ENCODE results near the gene SHPK.
A peak's percentile ranks its signal among the peaks of the same experiment; 100 is the strongest.

Gene SHPK

DNA sequence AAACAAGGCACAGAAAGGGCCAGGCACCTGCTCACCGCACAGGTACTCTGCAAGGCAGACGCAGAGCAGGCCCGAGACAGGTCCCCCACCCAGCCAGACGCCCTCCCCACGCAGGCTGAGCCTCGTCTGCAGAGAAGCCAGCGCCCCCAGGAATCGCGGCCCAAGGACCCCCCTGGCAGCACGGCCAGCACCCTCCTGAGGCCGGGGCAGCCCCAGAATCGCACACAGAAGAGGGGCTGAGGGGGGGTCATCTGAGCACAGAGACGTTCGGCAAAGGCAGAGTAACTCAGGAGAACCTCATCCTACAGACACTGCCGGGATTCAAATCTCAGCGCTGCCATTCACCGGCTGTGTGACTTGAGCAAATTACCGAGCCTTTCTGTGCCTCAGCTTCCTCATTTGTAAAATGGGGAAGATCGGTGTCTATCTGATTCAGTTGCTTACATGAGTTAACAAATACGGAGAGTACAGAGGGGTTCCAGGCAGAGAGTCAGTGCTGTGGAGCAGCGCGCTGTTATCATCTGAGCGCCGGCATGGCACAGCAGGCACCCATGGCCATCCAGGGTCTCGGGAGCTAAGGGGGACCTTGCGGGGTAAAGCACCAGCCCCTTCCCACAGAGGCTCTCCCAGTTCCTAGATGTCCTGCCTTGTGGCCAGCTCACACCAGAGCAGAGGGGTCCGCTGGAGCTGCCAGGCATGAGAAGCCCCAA lies 42.9 kb upstream of the SHPK start:
- no peaks in the 10 kb centered on the region for H3K36me3 ChIP-seq (ENCODE audit: insufficient read depth, insufficient read length, low read length)
- H3K9ac ChIP-seq (ENCODE audit: insufficient read length, low read depth): no peak overlapping the region
- H3K4me3 ChIP-seq (ENCODE audit: insufficient read length, low read depth): no peak overlapping the region
- TF ChIP-seq ZNF274 (IDR thresholded peaks at IDR 0.05; ENCODE audit: low read depth, low read length) (no peak), YY1 (IDR thresholded peaks at IDR 0.05; ENCODE audit: insufficient read depth, insufficient read length) (no peak), SUZ12 (IDR thresholded peaks at IDR 0.05; ENCODE audit: extremely low read depth, insufficient read depth, insufficient read length) (no peak)
- peaks cover 10% of the 10 kb centered on the region for H3K4me1 ChIP-seq (ENCODE audit: insufficient read depth, insufficient read length)
- no peaks in the 10 kb centered on the region for H3K27me3 ChIP-seq (ENCODE audit: insufficient read depth, insufficient read length)
- no peaks in the 10 kb centered on the region for H3K9me3 ChIP-seq (ENCODE audit: insufficient read depth, low read length)
- no peak for DNase-seq (ENCODE audit: low read depth, low spot score)

DNA sequence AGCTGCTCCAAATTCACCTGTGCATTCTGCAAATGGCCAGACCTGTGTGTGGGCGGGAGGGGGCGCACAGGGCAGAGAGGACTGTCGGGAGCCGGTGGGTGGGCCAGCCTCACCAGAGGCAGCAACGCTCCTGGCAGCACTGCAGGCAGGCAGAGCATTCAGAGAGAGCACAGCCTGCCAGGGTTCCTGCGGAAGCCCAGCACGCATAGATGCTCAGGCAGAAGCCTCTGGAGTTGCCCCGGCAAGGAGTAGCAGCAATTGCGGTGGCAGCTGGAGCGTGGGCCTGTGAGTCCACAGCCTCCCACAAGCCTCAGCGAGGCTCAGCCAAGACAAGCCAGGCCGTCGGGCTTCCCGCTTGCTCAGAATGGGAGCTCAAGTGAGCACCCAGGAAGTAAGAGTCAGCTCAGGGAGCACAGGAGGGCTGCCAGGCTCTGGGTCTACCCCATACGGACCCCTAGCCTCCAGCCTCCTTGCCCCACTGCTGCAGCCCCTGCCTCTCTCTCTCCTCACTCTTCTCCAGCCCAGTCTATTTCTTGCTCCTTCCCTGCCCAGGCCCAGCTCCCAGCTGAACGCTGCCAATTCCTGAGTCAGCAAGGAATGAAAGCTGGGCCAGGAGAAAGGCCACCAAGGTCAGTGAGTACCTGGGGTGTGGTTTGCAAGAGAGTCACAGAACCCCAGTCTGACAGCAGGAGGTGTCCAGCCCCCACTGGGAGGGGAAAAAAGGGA lies 42.2 kb upstream of the SHPK start:
- no peaks in the 10 kb centered on the region for H3K36me3 ChIP-seq (ENCODE audit: insufficient read depth, insufficient read length, low read length)
- no peak for TF ChIP-seq SUZ12 (IDR thresholded peaks at IDR 0.05; ENCODE audit: extremely low read depth, insufficient read depth, insufficient read length)
- no peaks in the 10 kb centered on the region for H3K9me3 ChIP-seq (ENCODE audit: insufficient read depth, low read length)
- DNase-seq (ENCODE audit: low read depth, low spot score): no peak
- no peaks in the 10 kb centered on the region for H3K27me3 ChIP-seq (ENCODE audit: insufficient read depth, insufficient read length)
- peak overlapping the region; percentile 32 for H3K9ac ChIP-seq (ENCODE audit: insufficient read length, low read depth)
- no peak overlapping the region for H3K4me3 ChIP-seq (ENCODE audit: insufficient read length, low read depth)
- peaks cover 10% of the 10 kb centered on the region for H3K4me1 ChIP-seq (ENCODE audit: insufficient read depth, insufficient read length)

DNA sequence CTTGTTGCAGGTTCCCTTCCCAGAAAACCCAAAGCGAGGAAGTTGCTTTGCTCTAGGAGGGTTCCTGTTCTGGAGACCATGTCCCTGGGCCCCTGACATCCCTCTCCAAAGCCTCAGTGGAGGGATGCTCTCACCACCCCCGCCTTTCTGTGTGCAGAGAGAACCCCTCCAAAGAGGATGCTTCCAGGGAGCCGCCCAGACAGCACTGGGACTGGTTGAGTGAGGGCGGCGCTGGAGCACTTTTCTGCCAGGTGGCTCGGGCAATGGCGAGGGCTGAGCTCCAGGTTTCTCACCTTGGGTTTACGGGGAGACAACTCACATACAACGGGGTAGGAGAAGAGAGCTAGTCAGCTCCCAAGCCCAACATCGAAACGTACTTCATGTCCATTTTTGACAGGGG lies 39.8 kb upstream of the SHPK start:
- TF ChIP-seq ZNF274 (IDR thresholded peaks at IDR 0.05; ENCODE audit: low read depth, low read length) (no peak), YY1 (IDR thresholded peaks at IDR 0.05; ENCODE audit: insufficient read depth, insufficient read length) (no peak), SUZ12 (IDR thresholded peaks at IDR 0.05; ENCODE audit: extremely low read depth, insufficient read depth, insufficient read length) (no peak)
- no peak for DNase-seq (ENCODE audit: low read depth, low spot score)
- H3K4me3 ChIP-seq (ENCODE audit: insufficient read length, low read depth): no peak overlapping the region
- H3K4me1 ChIP-seq (ENCODE audit: insufficient read depth, insufficient read length): peaks cover 12% of the 10 kb centered on the region
- no peak overlapping the region for H3K9ac ChIP-seq (ENCODE audit: insufficient read length, low read depth)
- H3K36me3 ChIP-seq (ENCODE audit: insufficient read depth, insufficient read length, low read length): peaks cover 9% of the 10 kb centered on the region
- H3K9me3 ChIP-seq (ENCODE audit: insufficient read depth, low read length): no peaks in the 10 kb centered on the region
- no peaks in the 10 kb centered on the region for H3K27me3 ChIP-seq (ENCODE audit: insufficient read depth, insufficient read length)

DNA sequence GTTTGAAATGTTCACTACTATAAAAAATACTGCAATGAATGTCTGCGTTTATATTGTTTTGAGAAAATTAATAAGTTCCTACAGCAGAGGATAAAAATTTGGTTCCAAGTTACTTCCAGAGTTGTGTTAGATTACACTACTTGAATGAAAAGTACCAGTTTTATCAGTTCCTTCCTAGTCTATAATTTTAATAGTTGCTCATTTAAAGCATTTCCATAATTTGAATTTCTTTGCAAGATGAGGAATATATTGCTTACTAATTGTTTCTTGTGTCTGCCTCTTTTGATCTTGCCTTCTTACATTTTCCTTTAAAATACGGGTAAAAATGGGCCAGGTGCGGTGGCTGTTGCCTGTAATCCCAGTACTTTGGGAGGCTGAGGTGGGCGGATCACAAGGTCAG lies 36.5 kb upstream of the SHPK start:
- Histone ChIP-seq H3K36me3 (ENCODE audit: insufficient read depth, insufficient read length, low read length) (peaks cover 19% of the 10 kb centered on the region), H3K9me3 (ENCODE audit: insufficient read depth, low read length) (no peaks in the 10 kb centered on the region)

DNA sequence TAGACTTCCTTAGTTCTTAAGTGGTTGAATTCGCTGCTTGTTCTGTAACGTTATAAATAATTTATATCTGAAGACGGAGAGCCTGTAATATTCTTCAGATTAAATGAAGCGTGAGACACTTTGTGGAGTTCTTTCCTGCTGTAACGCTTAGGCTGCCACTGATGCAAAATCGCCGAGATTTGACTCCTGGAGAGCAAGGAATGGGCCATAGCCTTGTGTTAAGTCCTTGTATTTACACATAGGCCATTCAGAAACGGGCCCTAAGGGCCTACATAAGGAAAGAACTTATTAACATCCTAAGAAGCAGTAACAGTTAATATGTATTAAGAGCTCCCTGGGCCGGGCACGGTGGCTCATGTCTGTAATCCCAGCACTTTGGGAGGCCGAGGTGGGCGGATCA lies 33.5 kb upstream of the SHPK start:
- H3K4me3 ChIP-seq (ENCODE audit: insufficient read length, low read depth): peak overlapping the region; percentile 92
- H3K9me3 ChIP-seq (ENCODE audit: insufficient read depth, low read length): no peaks in the 10 kb centered on the region
- no peaks in the 10 kb centered on the region for H3K27me3 ChIP-seq (ENCODE audit: insufficient read depth, insufficient read length)
- peaks cover 9% of the 10 kb centered on the region for H3K4me1 ChIP-seq (ENCODE audit: insufficient read depth, insufficient read length)
- peak overlapping the region; percentile 95 for H3K9ac ChIP-seq (ENCODE audit: insufficient read length, low read depth)
- TF ChIP-seq YY1 (IDR thresholded peaks at IDR 0.05; ENCODE audit: insufficient read depth, insufficient read length) (no peak), SUZ12 (IDR thresholded peaks at IDR 0.05; ENCODE audit: extremely low read depth, insufficient read depth, insufficient read length) (no peak)
- peaks cover 42% of the 10 kb centered on the region for H3K36me3 ChIP-seq (ENCODE audit: insufficient read depth, insufficient read length, low read length)
- no peak for DNase-seq (ENCODE audit: low read depth, low spot score)

More for the DNA sequence above, 36.5 kb upstream of the SHPK start:
- no peak for DNase-seq (ENCODE audit: low read depth, low spot score)
- Histone ChIP-seq H3K9ac (ENCODE audit: insufficient read length, low read depth) (no peak overlapping the region), H3K4me1 (ENCODE audit: insufficient read depth, insufficient read length) (peaks cover 2% of the 10 kb centered on the region), H3K27me3 (ENCODE audit: insufficient read depth, insufficient read length) (no peaks in the 10 kb centered on the region), H3K4me3 (ENCODE audit: insufficient read length, low read depth) (no peak overlapping the region)
- TF ChIP-seq SUZ12 (IDR thresholded peaks at IDR 0.05; ENCODE audit: extremely low read depth, insufficient read depth, insufficient read length) (no peak), ZNF274 (IDR thresholded peaks at IDR 0.05; ENCODE audit: low read depth, low read length) (no peak), YY1 (IDR thresholded peaks at IDR 0.05; ENCODE audit: insufficient read depth, insufficient read length) (no peak)

DNA sequence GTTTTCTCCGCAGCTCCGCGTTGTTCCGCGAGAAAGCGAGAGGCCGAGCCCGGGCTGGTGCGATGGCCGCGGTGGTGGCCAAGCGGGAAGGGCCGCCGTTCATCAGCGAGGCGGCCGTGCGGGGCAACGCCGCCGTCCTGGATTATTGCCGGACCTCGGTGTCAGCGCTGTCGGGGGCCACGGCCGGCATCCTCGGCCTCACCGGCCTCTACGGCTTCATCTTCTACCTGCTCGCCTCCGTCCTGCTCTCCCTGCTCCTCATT lies 33.0 kb upstream of the SHPK start:
- Histone ChIP-seq H3K4me3 (ENCODE audit: insufficient read length, low read depth) (peak overlapping the region; percentile 92), H3K9me3 (ENCODE audit: insufficient read depth, low read length) (no peaks in the 10 kb centered on the region), H3K36me3 (ENCODE audit: insufficient read depth, insufficient read length, low read length) (peaks cover 47% of the 10 kb centered on the region), H3K4me1 (ENCODE audit: insufficient read depth, insufficient read length) (peaks cover 9% of the 10 kb centered on the region), H3K27me3 (ENCODE audit: insufficient read depth, insufficient read length) (no peaks in the 10 kb centered on the region), H3K9ac (ENCODE audit: insufficient read length, low read depth) (peak overlapping the region; percentile 95)
- DNase-seq (ENCODE audit: low read depth, low spot score): no peak
- TF ChIP-seq SUZ12 (IDR thresholded peaks at IDR 0.05; ENCODE audit: extremely low read depth, insufficient read depth, insufficient read length): no peak
- no peak for TF ChIP-seq YY1 (IDR thresholded peaks at IDR 0.05; ENCODE audit: insufficient read depth, insufficient read length)

DNA sequence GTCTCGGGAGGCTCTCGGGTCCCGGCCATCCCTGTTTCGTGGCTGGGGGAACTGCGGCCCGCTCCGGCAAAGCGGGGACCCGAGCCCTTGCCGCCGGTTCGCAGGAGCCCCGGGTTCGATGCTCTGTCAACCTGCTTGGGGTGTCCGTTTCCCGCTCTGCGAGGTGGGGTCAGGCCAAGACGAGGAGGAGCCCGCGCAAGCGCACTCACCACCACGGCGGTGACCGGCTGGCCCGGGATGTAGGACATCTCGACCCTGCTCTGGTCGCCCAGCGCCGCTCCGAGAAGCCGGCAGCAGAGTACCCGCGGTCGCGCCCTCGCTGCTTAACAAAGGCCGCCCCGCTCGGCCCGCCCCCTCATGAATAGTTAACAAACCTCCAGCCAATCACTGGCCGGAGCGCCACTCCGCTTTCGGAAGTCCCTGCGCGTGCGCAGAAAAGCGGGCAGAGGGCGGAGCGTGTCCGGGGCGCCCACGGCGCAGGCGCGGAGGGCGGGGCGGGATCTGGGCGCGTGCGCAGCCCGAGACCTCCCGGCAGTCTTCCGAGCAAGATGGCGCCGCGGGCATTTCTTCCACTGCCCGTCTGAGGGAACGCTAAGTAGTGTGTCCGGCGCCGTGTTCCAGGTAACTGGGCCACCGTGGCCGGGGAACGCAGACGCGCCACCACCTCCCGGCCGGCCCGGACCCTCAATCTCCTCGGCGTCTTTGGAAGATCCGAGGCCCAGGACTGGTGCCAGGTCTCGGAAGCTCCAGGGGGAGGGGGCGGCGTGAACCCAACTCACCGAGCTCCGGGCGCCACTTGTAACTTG lies 32.4 kb upstream of the SHPK start, which contains the start of the genes EMC6 and TAX1BP3:
TSS of gene EMC6 (plus strand) at position 534 of the 806 bp plus-strand sequence. CDS start 335 bp downstream, outside the sequence.
TSS of gene TAX1BP3 (minus strand) at position 300 of the 806 bp plus-strand sequence. CDS start at position 248, 52 bp downstream.
- TF ChIP-seq YY1 (IDR thresholded peaks at IDR 0.05; ENCODE audit: insufficient read depth, insufficient read length) (peak; percentile 78), ZNF274 (IDR thresholded peaks at IDR 0.05; ENCODE audit: low read depth, low read length) (no peak), SUZ12 (IDR thresholded peaks at IDR 0.05; ENCODE audit: extremely low read depth, insufficient read depth, insufficient read length) (no peak)
- Histone ChIP-seq H3K27me3 (ENCODE audit: insufficient read depth, insufficient read length) (no peaks in the 10 kb centered on the region), H3K36me3 (ENCODE audit: insufficient read depth, insufficient read length, low read length) (peaks cover 53% of the 10 kb centered on the region), H3K9ac (ENCODE audit: insufficient read length, low read depth) (peak within 1 kb of the TSS; percentile 98), H3K4me1 (ENCODE audit: insufficient read depth, insufficient read length) (peaks cover 9% of the 10 kb centered on the region), H3K4me3 (ENCODE audit: insufficient read length, low read depth) (peak within 1 kb of the TSS; percentile 92), H3K9me3 (ENCODE audit: insufficient read depth, low read length) (no peaks in the 10 kb centered on the region)
- DNase-seq (ENCODE audit: low read depth, low spot score): peak; percentile 91

All from NT2/D1 (cell line).